Psoas muscle (tissue), 8 donors: Measurements from ENCODE around the gene LMBR1L. TPM values are rescaled to one million over a fixed set of nuclear protein-coding genes. Genes with fewer than 3 reads are reported as not detected.

Experiments
- ATAC-seq, 4 donors: fragments of 200-7000 bp; cut with Tn5 transposase; one replicate each; pipeline ENCODE4 v1.9.1; 2020; ENCODE audit warnings: moderate library complexity in 3 of 4, mild to moderate bottlenecking in 2 of 4
- DNase-seq, 2 donors: peaks; one replicate each; pipeline ENCODE4 v3.0.0-alpha.2; 2020
- H3K27ac ChIP-seq: fragments of 200-600 bp; one replicate; pipeline ENCODE4 v1.8.0; 2022
- H3K27me3 ChIP-seq, 3 donors: fragments of 200-600 bp in 1 of 3; one replicate each; pipeline versions ENCODE4 v1.6.1 to v1.8.0; 2013 to 2022; ENCODE audit warnings: low read length in 2 of 3, mild to moderate bottlenecking in 2 of 3, moderate library complexity in 1 of 3; ENCODE audit not compliant: insufficient read depth in 3 of 3
- H3K36me3 ChIP-seq, 2 donors: fragments of 200-600 bp in 1 of 2; one replicate each; pipeline versions ENCODE4 v1.6.1 to v1.8.0; 2013 to 2022; ENCODE audit warnings: low read depth in 1 of 2, mild to moderate bottlenecking in 1 of 2, moderate library complexity in 1 of 2; ENCODE audit not compliant: insufficient read depth in 1 of 2
- H3K4me1 ChIP-seq: fragments of 200-600 bp; one replicate; pipeline ENCODE4 v1.8.0; 2022
- H3K4me3 ChIP-seq: fragments of 200-600 bp; one replicate; pipeline ENCODE4 v1.8.0; 2022; ENCODE audit warnings: mild to moderate bottlenecking
- H3K9me3 ChIP-seq: fragments of 200-600 bp; one replicate; pipeline ENCODE4 v1.8.0; 2022
- WGBS, 3 donors: extraction: QIAGEN DNeasy Blood & Tissue Kit; methylation state at CpG; one replicate each; pipeline versions ENCODE4 v1.1.6 to v1.1.7; 2013; 5-methylcytosine and 5-hydroxymethylcytosine counted together
- intact Hi-C, 2 donors: fragments of 100-400 bp; cut with DNase I; formaldehyde crosslinking; loops; one replicate each; pipeline versions ENCODE4 v1.11.0 to v1.14.2; 2022
- polyA plus RNA-seq, 3 donors: library from polyadenylated mRNA; stranded (reverse); fragments of 200-250 nt; gene quantifications; one replicate each; pipeline ENCODE4 v1.2.3, GENCODE V29; 2013
- total RNA-seq, 4 donors: library from RNA; stranded (reverse); fragmentation: NEBNext Ultra II Directional in 2 of 4; extraction: Animal tissue kit (Norgen Biotek cat#: 25700) in 2 of 4; gene quantifications; one replicate each; pipeline versions ENCODE4 v1.2.1 to v1.2.4, GENCODE V29; 2021 to 2023
- TF ChIP-seq, protein P1 (sequence below): fragments of 200-600 bp; IDR thresholded peaks from one replicate; pipeline ENCODE4 v1.8.0; 2022; ENCODE audit warnings: antibody characterized with exemption
- donor health status: healthy with polysubstance abuse.
- donor health status: DM: no; HTN: no; CAD: no; lungs with moderate emphysema.
- donor health status: Bipolar disorder and iron deficiency.
- donor health status: healthy.
- donor health status: DM: yes; HTN: yes; CAD: no.
- donor health status: DM: no; HTN: no; CAD: no.
- donor health status: DM: no; HTN: no; CAD: no.
- donor health status: DM: yes; HTN: yes; CAD: no.

Gene LMBR1L
- total and polyA plus RNA-seq, 7 donors: 13.3 to 27.3 (median 16.8) TPM

GRCh38 chr12:49054524-49054923, 56.1 kb downstream of the LMBR1L start:
- TF ChIP-seq, protein P1, sequence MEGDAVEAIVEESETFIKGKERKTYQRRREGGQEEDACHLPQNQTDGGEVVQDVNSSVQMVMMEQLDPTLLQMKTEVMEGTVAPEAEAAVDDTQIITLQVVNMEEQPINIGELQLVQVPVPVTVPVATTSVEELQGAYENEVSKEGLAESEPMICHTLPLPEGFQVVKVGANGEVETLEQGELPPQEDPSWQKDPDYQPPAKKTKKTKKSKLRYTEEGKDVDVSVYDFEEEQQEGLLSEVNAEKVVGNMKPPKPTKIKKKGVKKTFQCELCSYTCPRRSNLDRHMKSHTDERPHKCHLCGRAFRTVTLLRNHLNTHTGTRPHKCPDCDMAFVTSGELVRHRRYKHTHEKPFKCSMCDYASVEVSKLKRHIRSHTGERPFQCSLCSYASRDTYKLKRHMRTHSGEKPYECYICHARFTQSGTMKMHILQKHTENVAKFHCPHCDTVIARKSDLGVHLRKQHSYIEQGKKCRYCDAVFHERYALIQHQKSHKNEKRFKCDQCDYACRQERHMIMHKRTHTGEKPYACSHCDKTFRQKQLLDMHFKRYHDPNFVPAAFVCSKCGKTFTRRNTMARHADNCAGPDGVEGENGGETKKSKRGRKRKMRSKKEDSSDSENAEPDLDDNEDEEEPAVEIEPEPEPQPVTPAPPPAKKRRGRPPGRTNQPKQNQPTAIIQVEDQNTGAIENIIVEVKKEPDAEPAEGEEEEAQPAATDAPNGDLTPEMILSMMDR: no peak
- Histone ChIP-seq H3K9me3 (no peaks in the 10 kb centered on the region), H3K27me3 (no peaks in the 10 kb centered on the region), H3K27ac (no peak overlapping the region), H3K4me1 (peaks cover 33% of the 10 kb centered on the region), H3K36me3 (peaks cover 6 to 56% of the 10 kb centered on the region in 2 donors), H3K4me3 (no peak overlapping the region)
- ATAC-seq: no peak
- DNase-seq: no peak
- WGBS, 3 donors: 89 to 93% (median 90%) methylated on average over 10 of the region's 10 CpGs
- intact Hi-C loops: no loop called here

GRCh38 chr12:49054096-49054495, 56.6 kb downstream of the LMBR1L start:
- Histone ChIP-seq H3K4me1 (peaks cover 33% of the 10 kb centered on the region), H3K9me3 (no peaks in the 10 kb centered on the region), H3K27ac (no peak overlapping the region), H3K4me3 (no peak overlapping the region), H3K27me3 (no peaks in the 10 kb centered on the region), H3K36me3 (peaks cover 6 to 60% of the 10 kb centered on the region in 2 donors)
- 88 to 98% (median 89%) methylated on average over 5 of the region's 5 CpGs for WGBS, 3 donors
- intact Hi-C loops: no loop called here
- TF ChIP-seq, protein P1: no peak
- ATAC-seq (no peak), DNase-seq (no peak)

GRCh38 chr12:49052451-49053208, 58.0 kb downstream of the LMBR1L start:
- Histone ChIP-seq H3K27me3 (no peaks in the 10 kb centered on the region), H3K4me1 (peaks cover 28% of the 10 kb centered on the region), H3K36me3 (peaks cover 6 to 74% of the 10 kb centered on the region in 2 donors), H3K9me3 (no peaks in the 10 kb centered on the region), H3K27ac (no peak overlapping the region), H3K4me3 (no peak overlapping the region)
- intact Hi-C loops: no loop called here
- DNase-seq (no peak), ATAC-seq (no peak)
- WGBS, 3 donors: 70 to 78% (median 74%) methylated on average over 16 of the region's 16 CpGs
- TF ChIP-seq, protein P1: no peak

GRCh38 chr12:49051777-49052438, 58.7 kb downstream of the LMBR1L start:
- 88 to 93% (median 89%) methylated on average over 20 of the region's 20 CpGs for WGBS, 3 donors

More at GRCh38 chr12:49051777-49052438, 58.7 kb downstream of the LMBR1L start:
- no peak for DNase-seq
- no peaks in the 10 kb centered on the region for H3K27me3 ChIP-seq
- no peaks in the 10 kb centered on the region for H3K9me3 ChIP-seq
- no peak for ATAC-seq
- no peak overlapping the region for H3K27ac ChIP-seq
- no peak overlapping the region for H3K4me3 ChIP-seq
- peaks cover 21% of the 10 kb centered on the region for H3K4me1 ChIP-seq
- H3K36me3 ChIP-seq: peaks cover 6 to 82% of the 10 kb centered on the region in 2 donors
- TF ChIP-seq, protein P1: no peak
- intact Hi-C loops: no loop called here
